B cell (primary cell): ENCODE results near the gene CMTM3. TPM values are rescaled to one million over a fixed set of nuclear protein-coding genes. Genes with fewer than 3 reads are reported as not detected.

Source experiments
- ATAC-seq: fragments of 200-7000 bp; cut with Tn5 transposase; one replicate; pipeline ENCODE4 v1.10.0; 2021; ENCODE audit warnings: low read depth, mild to moderate bottlenecking, moderate number of reproducible peaks, moderate library complexity
- CTCF ChIA-PET: fragments of 350-600 bp; sonication (Branson Sonifier 250); formaldehyde crosslinking; loops from one replicate; lab custom pipeline; 2021; ENCODE audit warnings: antibody characterized with exemption, inconsistent platforms; lab: Charles Lee
- POLR2A ChIA-PET: fragments of 350-600 bp; sonication (Branson Sonifier 250); formaldehyde crosslinking; loops from one replicate; lab custom pipeline; 2021; ENCODE audit warnings: antibody characterized with exemption; lab: Charles Lee
- DNase-seq: peaks from one replicate; pipeline ENCODE4 v3.0.0; 2013
- H2AFZ ChIP-seq: 2 replicates; pipeline ENCODE4 v1.6.1; 2012; ENCODE audit warnings: mild to moderate bottlenecking, low read depth, low read length; ENCODE audit not compliant: insufficient read depth, poor library complexity, severe bottlenecking
- H3K27ac ChIP-seq, 2 donors: 1 replicate in 1 of 2; 2 replicates in 1 of 2; pipeline ENCODE4 v1.5.1; 2012 to 2013; ENCODE audit warnings: low read length in 2 of 2, mild to moderate bottlenecking in 2 of 2, moderate library complexity in 1 of 2
- H3K27me3 ChIP-seq, 4 experiments: fragments of 200-600 bp in 1 of 4; sonication (generic) in 1 of 4; replicated peaks in 1 of 4; 1 replicate in 2 of 4; 2 replicates in 2 of 4; pipeline versions ENCODE4 v1.6.1 to v1.7.0; 2013 to 2016; ENCODE audit warnings: low read length in 3 of 4, mild to moderate bottlenecking in 2 of 4, mixed read lengths in 1 of 4, moderate library complexity in 1 of 4; ENCODE audit not compliant: insufficient read depth in 4 of 4, control insufficient read depth in 3 of 4; ENCODE audit errors: control extremely low read depth in 1 of 4
- H3K36me3 ChIP-seq, 2 experiments: replicated peaks in 1 of 2; 1 replicate in 1 of 2; 2 replicates in 1 of 2; pipeline versions ENCODE4 v1.6.1 to v1.7.1; 2013; ENCODE audit warnings: low read length in 1 of 2; ENCODE audit not compliant: insufficient read depth in 2 of 2, control insufficient read depth in 1 of 2; ENCODE audit errors: control extremely low read depth in 1 of 2, extremely low read depth in 1 of 2
- H3K4me1 ChIP-seq, 2 donors: fragments of 200-600 bp in 1 of 2; sonication (generic) in 1 of 2; 1 replicate in 1 of 2; 2 replicates in 1 of 2; pipeline versions ENCODE4 v1.5.1 to v1.6.1; 2013 to 2017; ENCODE audit warnings: low read length in 2 of 2; ENCODE audit not compliant: control insufficient read depth in 2 of 2, insufficient read depth in 2 of 2
- H3K4me2 ChIP-seq: replicated peaks from 2 replicates; pipeline ENCODE3; 2012; ENCODE audit warnings: mild to moderate bottlenecking, low read depth, low read length; ENCODE audit not compliant: poor library complexity, severe bottlenecking
- H3K4me3 ChIP-seq, 5 experiments: fragments of 200-600 bp in 1 of 5; sonication (generic) in 1 of 5; 1 replicate in 3 of 5; 2 replicates in 2 of 5; pipeline versions ENCODE4 v1.5.1 to v1.7.0; 2011 to 2016; ENCODE audit warnings: low read length in 4 of 5, mild to moderate bottlenecking in 4 of 5, low read depth in 2 of 5, control low read depth in 1 of 5, moderate library complexity in 1 of 5; ENCODE audit not compliant: insufficient read depth in 1 of 5; ENCODE audit errors: control extremely low read depth in 1 of 5, extremely low read depth in 1 of 5
- H3K79me2 ChIP-seq: fragments of 200-600 bp; sonication (generic); one replicate; pipeline ENCODE4 v1.6.0; 2016; ENCODE audit warnings: low read length; ENCODE audit not compliant: control insufficient read depth, insufficient read depth
- H3K9ac ChIP-seq: fragments of 200-600 bp; sonication (generic); 2 replicates; pipeline ENCODE4 v1.6.1; 2017; ENCODE audit warnings: mild to moderate bottlenecking, low read length, moderate library complexity
- H3K9me3 ChIP-seq, 3 donors: one replicate each; pipeline versions ENCODE4 v1.6.1 to v1.7.1; 2013; ENCODE audit warnings: low read length in 2 of 3; ENCODE audit not compliant: control insufficient read depth in 2 of 3, insufficient read depth in 1 of 3; ENCODE audit errors: control extremely low read depth in 1 of 3
- H4K20me1 ChIP-seq: 2 replicates; pipeline ENCODE4 v1.6.0; 2012; ENCODE audit warnings: mild to moderate bottlenecking, low read length; ENCODE audit not compliant: insufficient read depth, control insufficient read depth, poor library complexity, severe bottlenecking
- H3K27ac Mint-ChIP-seq: one replicate; pipeline ENCODE4 v1.8.0; 2021; ENCODE audit warnings: mixed read lengths
- H3K27me3 Mint-ChIP-seq: one replicate; pipeline ENCODE4 v1.8.0; 2021; ENCODE audit warnings: mixed read lengths
- H3K4me1 Mint-ChIP-seq: one replicate; pipeline ENCODE4 v1.8.0; 2021; ENCODE audit warnings: mixed read lengths
- H3K4me3 Mint-ChIP-seq: one replicate; pipeline ENCODE4 v1.8.0; 2021; ENCODE audit warnings: mixed read lengths
- H3K9me3 Mint-ChIP-seq: one replicate; pipeline ENCODE4 v1.8.0; 2022; ENCODE audit warnings: mixed read lengths; ENCODE audit not compliant: insufficient read depth
- CTCF ChIP-seq: fragments of 200-600 bp; IDR thresholded peaks from one replicate; pipeline ENCODE4 v1.8.0; 2022; ENCODE audit warnings: antibody characterized with exemption, mild to moderate bottlenecking
- EZH2 ChIP-seq: IDR thresholded peaks from 2 replicates; pipeline ENCODE4 v1.6.1; 2012; ENCODE audit warnings: borderline replicate concordance, low read depth, mild to moderate bottlenecking, moderate library complexity, low read length; ENCODE audit not compliant: insufficient read depth, poor library complexity, severe bottlenecking
- WGBS: methylation state at CpG from one replicate; pipeline ENCODE4 v1.1.5; 2013; ENCODE audit warnings: missing lambda C conversion rate; ENCODE audit not compliant: insufficient coverage; 5-methylcytosine and 5-hydroxymethylcytosine counted together
- intact Hi-C: fragments of 100-400 bp; cut with micrococcal nuclease; formaldehyde crosslinking; loops from one replicate; pipeline ENCODE4 v1.10.0; 2022
- polyA plus RNA-seq: library from polyadenylated mRNA; depleted of rRNA; stranded (reverse); fragments of >200 nt; gene quantifications from 2 replicates; pipeline ENCODE4 v1.2.3, GENCODE V29; 2012
- total RNA-seq, 2 donors: library from RNA; stranded (reverse); fragments of 120-200 nt in 1 of 2; gene quantifications; 1 replicate in 1 of 2; 2 replicates in 1 of 2; pipeline versions ENCODE4 v1.2.3 to v1.2.4, GENCODE V29; 2013 to 2022

The CMTM3 gene
- total and polyA plus RNA-seq, 2 donors (not counting 1 experiment from before 2014, with no cell fraction given) = 7.5 to 8.7 TPM

- Histone ChIP-seq H3K9me3 (no peaks in the 10 kb centered on the region), H4K20me1 (peaks cover 5% of the 10 kb centered on the region), H3K9ac (no peak overlapping the region), H3K27me3 (no peaks in the 10 kb centered on the region), H3K4me1 (no peaks in the 10 kb centered on the region), H3K4me3 (no peak overlapping the region), H3K36me3 (peaks cover 0 to 12% of the 10 kb centered on the region in 2 experiments), H2AFZ (no peak overlapping the region), H3K4me2 (no peak overlapping the region), H3K79me2 (no peaks in the 10 kb centered on the region), H3K27ac (no peak overlapping the region)
- Mint-ChIP-seq H3K4me3 (no peak overlapping the region), H3K27ac (no peak overlapping the region), H3K9me3 (no peaks in the 10 kb centered on the region), H3K27me3 (no peaks in the 10 kb centered on the region), H3K4me1 (no peaks in the 10 kb centered on the region)
- ChIA-PET POLR2A (no interaction called here), CTCF (interaction anchor here (0.9 kb wide), 1 partner anchor 83 kb away, joined by 4 read pairs; no protein-coding TSS in a partner anchor)
- ATAC-seq (no peak), DNase-seq (no peak)
- WGBS = 92% methylated on average over 2 of the region's 2 CpGs
- TF ChIP-seq EZH2 (no peak), CTCF (no peak)
- intact Hi-C loops = no loop called here
These were observed 36.1 kb upstream of the CMTM3 start for GRCh38 chr16:66568355-66568754.

GRCh38 chr16:66569131-66569530 lies 35.4 kb upstream of the CMTM3 start:
- Histone ChIP-seq H3K9ac (no peak overlapping the region), H4K20me1 (peaks cover 5% of the 10 kb centered on the region), H3K9me3 (no peaks in the 10 kb centered on the region), H3K27me3 (no peaks in the 10 kb centered on the region), H3K36me3 (peaks cover 0 to 12% of the 10 kb centered on the region in 2 experiments), H3K27ac (no peak overlapping the region), H3K4me3 (no peak overlapping the region), H2AFZ (no peak overlapping the region), H3K79me2 (no peaks in the 10 kb centered on the region), H3K4me2 (no peak overlapping the region), H3K4me1 (no peaks in the 10 kb centered on the region)
- no CpG with 5 or more reads among the region's 1 CpG for WGBS
- Mint-ChIP-seq H3K4me3 (no peak overlapping the region), H3K9me3 (no peaks in the 10 kb centered on the region), H3K4me1 (no peaks in the 10 kb centered on the region), H3K27me3 (no peaks in the 10 kb centered on the region), H3K27ac (no peak overlapping the region)
- CTCF ChIA-PET = interaction anchor here (0.7 to 2.1 kb wide), 5 partner anchors 10 to 299 kb away, joined by 3 to 8 read pairs (median 4); partner anchors contain the start of gene CMTM2
- DNase-seq (no peak), ATAC-seq (no peak)
- TF ChIP-seq EZH2 = no peak
- TF ChIP-seq CTCF = no peak
- POLR2A ChIA-PET = no interaction called here
- intact Hi-C loops = no loop called here
